NCI-H146 treated with DMSO at 0.1 percent for 48 hours (cell line): ENCODE results near the gene CCDC127.
"Not testable (repeated sequence)": the region's sequence is repeated elsewhere in the genome, so short reads cannot be mapped to it uniquely, and the experiment has no call there.

Source experiments
- DNase-seq: peaks from one replicate; lab custom pipeline; 2025; ENCODE audit not compliant: unreplicated experiment; lab: John Stamatoyannopoulos, UW

The CCDC127 gene

GRCh38 chr5:173392-174290 is 44.3 kb downstream of the CCDC127 start:
- DNase-seq = no peak

- no peak for DNase-seq
Observed at GRCh38 chr5:172841-173251, 45.1 kb downstream of the CCDC127 start.

- DNase-seq = no peak
Observed at GRCh38 chr5:172421-172820, 45.5 kb downstream of the CCDC127 start.

GRCh38 chr5:171801-172331 is 46.1 kb downstream of the CCDC127 start:
- DNase-seq = no peak

DNA sequence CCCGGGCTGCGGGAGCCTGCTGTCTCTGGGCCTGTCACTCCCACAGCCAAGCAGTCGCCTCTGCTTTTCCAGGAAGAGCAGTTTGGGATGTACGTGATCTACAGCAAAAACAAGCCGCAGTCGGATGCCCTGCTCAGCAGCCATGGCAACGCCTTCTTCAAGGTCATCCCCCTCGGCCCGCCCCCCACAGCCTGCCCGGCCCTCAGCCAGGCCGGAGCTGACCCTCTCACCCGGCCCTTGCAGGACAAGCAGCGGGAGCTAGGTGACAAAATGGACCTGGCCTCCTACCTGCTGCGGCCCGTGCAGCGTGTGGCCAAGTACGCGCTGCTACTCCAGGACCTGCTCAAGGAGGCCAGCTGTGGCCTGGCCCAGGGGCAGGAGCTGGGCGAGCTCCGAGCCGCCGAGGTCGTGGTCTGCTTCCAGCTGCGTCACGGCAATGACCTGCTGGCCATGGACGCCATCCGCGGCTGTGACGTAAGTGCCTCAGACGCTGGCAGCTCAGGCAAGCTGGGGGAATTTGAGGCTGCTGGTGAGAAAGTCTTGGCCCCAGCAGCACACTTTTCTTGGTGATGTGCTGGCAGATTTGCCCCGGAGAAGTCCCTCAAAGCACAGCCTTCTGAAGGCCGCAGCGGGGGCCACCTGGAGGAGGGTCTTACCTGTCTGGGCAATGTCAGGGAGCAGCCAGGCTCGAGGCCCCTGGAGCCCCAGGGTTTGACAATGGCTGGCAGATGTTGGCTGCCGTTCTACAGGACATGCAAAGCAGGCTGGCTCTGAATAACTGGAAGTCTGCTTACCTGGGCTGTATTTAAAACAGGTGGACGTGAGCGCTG is 46.8 kb downstream of the CCDC127 start:
- DNase-seq = no peak

DNA sequence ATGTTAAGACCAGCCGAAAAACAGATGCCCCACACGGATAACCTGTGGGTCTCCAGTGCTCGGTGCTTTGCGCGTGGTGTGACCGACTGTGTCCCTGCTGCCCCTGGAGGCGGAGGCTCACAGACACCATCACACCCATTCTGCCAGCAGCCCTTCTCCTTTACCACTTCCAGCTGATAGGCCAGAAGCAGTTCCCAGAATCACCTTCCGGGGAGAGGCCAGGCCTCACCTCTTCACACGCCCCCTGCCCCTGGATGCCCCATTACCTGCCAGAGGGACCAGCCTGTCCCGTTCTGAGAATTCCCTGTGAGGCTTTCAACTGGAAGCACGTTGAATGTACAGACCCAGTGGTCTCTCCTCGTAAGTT is 48.2 kb downstream of the CCDC127 start:
- DNase-seq = no peak

- no peak for DNase-seq
Observed at GRCh38 chr5:169071-169727, 48.8 kb downstream of the CCDC127 start.

- no peak for DNase-seq
Observed at GRCh38 chr5:167982-168660, 49.8 kb downstream of the CCDC127 start.

- DNase-seq = no peak
Observed at GRCh38 chr5:167511-167910, 50.4 kb downstream of the CCDC127 start.

- DNase-seq = no peak
Observed at GRCh38 chr5:166441-167372, 51.2 kb downstream of the CCDC127 start.

- not testable (repeated sequence) for DNase-seq
Observed at GRCh38 chr5:164783-165182, 53.2 kb downstream of the CCDC127 start.

DNA sequence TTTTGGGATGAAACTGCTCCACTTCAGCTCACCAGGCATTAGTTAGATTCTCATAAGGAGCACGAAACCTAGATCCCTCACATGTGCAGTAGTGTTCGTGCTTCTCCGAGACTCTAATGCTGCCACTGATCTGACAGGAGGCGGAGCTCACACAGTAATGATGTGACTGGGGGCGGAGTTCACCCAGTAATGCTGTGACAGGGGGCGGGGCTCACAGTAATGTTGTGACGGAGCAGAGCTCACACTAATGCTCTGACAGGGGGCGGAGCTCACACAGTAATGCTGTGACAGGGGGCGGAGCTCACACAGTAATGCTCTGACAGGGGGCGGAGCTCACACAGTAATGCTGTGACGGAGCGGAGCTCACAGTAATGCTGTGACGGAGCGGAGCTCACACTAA is 53.7 kb downstream of the CCDC127 start:
- DNase-seq = no peak

DNA sequence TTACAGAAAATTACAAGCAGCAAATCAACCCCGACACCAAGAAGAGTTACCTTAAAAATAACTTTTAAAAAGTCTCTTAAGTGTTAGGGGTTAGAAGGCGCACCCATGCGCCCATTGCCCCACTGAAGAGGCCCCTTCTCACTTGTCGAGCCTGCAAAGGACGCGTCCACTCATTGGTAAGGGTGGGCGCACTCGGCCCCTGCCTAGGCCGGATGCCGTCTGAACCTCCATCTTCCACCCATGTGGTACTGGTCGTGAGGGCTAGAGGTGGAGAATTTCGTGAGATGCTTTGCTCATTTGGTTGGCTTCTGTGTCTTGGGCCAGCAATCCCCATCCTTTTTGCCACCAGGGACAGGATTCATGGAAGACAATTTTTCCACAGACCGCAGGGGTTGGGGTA is 54.1 kb downstream of the CCDC127 start:
- DNase-seq = no peak

DNA sequence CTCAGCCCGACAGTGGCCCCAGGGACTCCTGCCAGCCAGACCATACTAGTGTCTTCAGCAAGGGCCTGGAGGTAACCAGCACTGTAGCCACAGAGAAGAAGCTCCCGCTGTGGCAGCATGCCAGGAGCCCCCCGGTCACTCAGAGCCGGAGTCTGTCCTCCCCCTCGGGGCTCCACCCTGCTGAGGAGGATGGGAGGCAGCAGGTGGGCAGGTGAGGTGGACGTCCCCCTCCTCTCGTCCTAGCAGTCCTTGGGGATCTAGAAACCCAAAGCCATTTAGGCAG is 54.7 kb downstream of the CCDC127 start:
- DNase-seq = no peak

GRCh38 chr5:162565-163337 is 55.2 kb downstream of the CCDC127 start:
- no peak for DNase-seq

DNA sequence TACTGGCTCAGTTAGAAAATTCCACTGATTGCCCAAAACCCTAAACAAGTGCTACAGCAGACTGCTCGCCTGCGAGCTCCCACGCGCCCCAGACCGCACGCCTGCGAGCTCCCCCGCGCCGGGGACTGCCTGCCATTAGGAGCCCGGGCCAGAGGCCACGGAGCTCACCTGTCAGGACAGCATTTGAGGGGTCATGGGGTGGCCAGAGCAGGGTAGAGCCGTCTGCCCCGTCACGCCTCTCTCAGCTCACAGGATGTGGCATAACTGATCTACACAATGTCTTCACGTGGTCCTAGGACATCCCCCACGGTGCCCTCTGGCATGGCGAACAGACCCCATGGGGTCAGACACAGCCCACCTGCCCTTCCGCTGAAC is 55.8 kb downstream of the CCDC127 start:
- no peak for DNase-seq

DNA sequence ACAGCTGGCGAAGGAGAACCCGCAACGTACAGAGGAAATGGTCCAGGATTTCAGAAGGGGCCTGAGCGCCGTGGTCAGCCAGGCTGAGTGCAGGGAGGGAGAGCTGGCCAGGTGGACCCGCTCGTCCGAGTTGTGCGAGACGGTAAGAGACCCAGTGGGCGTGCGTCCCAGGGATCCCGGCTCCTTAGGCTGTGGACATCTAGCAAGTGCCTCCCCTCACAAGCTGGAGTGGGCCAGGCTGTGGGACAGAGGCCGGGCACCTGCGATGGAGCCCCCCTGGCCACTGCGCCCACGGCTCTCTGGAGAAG is 56.2 kb downstream of the CCDC127 start:
- no peak for DNase-seq

GRCh38 chr5:160921-161802 is 56.8 kb downstream of the CCDC127 start:
- DNase-seq = no peak

DNA sequence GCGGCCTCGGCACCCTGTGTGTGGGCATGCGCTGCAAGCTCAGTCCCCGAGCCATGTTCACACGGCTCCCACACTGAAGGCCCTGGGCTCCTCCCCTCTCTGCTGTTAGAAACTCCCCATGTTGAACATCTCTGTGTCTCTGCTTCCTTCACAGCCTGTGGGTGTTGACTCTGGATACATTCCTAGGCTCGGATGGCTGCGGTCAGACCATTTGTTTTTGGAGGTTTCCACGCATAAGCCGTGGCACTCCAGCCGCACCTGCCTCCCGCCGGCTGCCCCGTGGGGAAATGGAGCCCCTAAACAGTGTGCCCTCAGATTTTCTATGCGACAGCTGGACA is 57.8 kb downstream of the CCDC127 start:
- DNase-seq = no peak
